CD14-positive monocyte (primary cell): ENCODE results near the gene TRAPPC3. TPM values are rescaled to one million over a fixed set of nuclear protein-coding genes. Genes with fewer than 3 reads are reported as not detected.

Source experiments
- DNase-seq, 3 donors: peaks; one replicate each; pipeline ENCODE4 v3.0.0-alpha.2; 2011 to 2022
- H2AFZ ChIP-seq: 2 replicates; pipeline ENCODE4 v1.6.0; 2012; ENCODE audit warnings: mild to moderate bottlenecking, low read depth, low read length, inconsistent platforms; ENCODE audit not compliant: insufficient read depth, poor library complexity, severe bottlenecking
- H3K27ac ChIP-seq, 2 donors: 1 replicate in 1 of 2; 2 replicates in 1 of 2; pipeline ENCODE4 v1.5.1; 2012 to 2013; ENCODE audit warnings: low read length in 2 of 2, control low read depth in 1 of 2, inconsistent platforms in 1 of 2, low read depth in 1 of 2, mild to moderate bottlenecking in 1 of 2
- H3K27me3 ChIP-seq, 2 donors: one replicate each; pipeline versions ENCODE4 v1.6.0 to v1.6.1; 2011 to 2013; ENCODE audit warnings: low read length in 2 of 2; ENCODE audit not compliant: control insufficient read depth in 2 of 2, insufficient read depth in 2 of 2
- H3K36me3 ChIP-seq, 2 donors: replicated peaks in 1 of 2; 1 replicate in 1 of 2; 2 replicates in 1 of 2; pipeline versions ENCODE4 v1.5.1 to v1.6.1; 2012 to 2013; ENCODE audit warnings: low read length in 2 of 2, control low read depth in 1 of 2, inconsistent platforms in 1 of 2, mild to moderate bottlenecking in 1 of 2; ENCODE audit not compliant: insufficient read depth in 2 of 2, control insufficient read depth in 1 of 2
- H3K4me1 ChIP-seq, 2 donors: 1 replicate in 1 of 2; 2 replicates in 1 of 2; pipeline versions ENCODE4 v1.5.1 to v1.6.1; 2012 to 2013; ENCODE audit warnings: low read length in 2 of 2, control low read depth in 1 of 2, inconsistent platforms in 1 of 2, mild to moderate bottlenecking in 1 of 2, moderate library complexity in 1 of 2; ENCODE audit not compliant: insufficient read depth in 2 of 2, control insufficient read depth in 1 of 2
- H3K4me2 ChIP-seq: replicated peaks from 2 replicates; pipeline ENCODE3; 2012; ENCODE audit warnings: low read length, moderate library complexity, mild to moderate bottlenecking; ENCODE audit not compliant: poor library complexity, severe bottlenecking; ENCODE audit errors: extremely low read depth
- H3K4me3 ChIP-seq, 3 experiments: fragments of 200-600 bp in 1 of 3; sonication (generic) in 1 of 3; replicated peaks in 1 of 3; 1 replicate in 2 of 3; 2 replicates in 1 of 3; pipeline ENCODE4 v1.5.1; 2011 to 2013; ENCODE audit warnings: low read length in 3 of 3, mild to moderate bottlenecking in 3 of 3, control low read depth in 2 of 3, low read depth in 2 of 3, inconsistent platforms in 1 of 3, moderate library complexity in 1 of 3
- H3K79me2 ChIP-seq: 2 replicates; pipeline ENCODE4 v1.6.0; 2012; ENCODE audit warnings: mild to moderate bottlenecking, control low read depth, inconsistent platforms, low read length, moderate library complexity; ENCODE audit not compliant: insufficient read depth
- H3K9ac ChIP-seq: 2 replicates; pipeline ENCODE4 v1.6.0; 2017; ENCODE audit warnings: low read length, mild to moderate bottlenecking; ENCODE audit not compliant: insufficient read depth, poor library complexity, severe bottlenecking
- H3K9me3 ChIP-seq, 2 donors: replicated peaks in 1 of 2; 1 replicate in 1 of 2; 2 replicates in 1 of 2; pipeline versions ENCODE4 v1.5.1 to v1.6.1; 2012 to 2013; ENCODE audit warnings: low read length in 2 of 2, control low read depth in 1 of 2; ENCODE audit not compliant: control insufficient read depth in 1 of 2, insufficient read depth in 1 of 2
- H4K20me1 ChIP-seq: 2 replicates; pipeline ENCODE4 v1.6.0; 2012; ENCODE audit warnings: mild to moderate bottlenecking, low read length, control low read depth, moderate library complexity; ENCODE audit not compliant: insufficient read depth
- H3K27ac Mint-ChIP-seq, 7 donors: one replicate each; pipeline ENCODE4 v1.8.0; 2020; ENCODE audit warnings: mild to moderate bottlenecking in 7 of 7, mixed read lengths in 7 of 7, moderate library complexity in 6 of 7, inconsistent platforms in 2 of 7
- H3K27me3 Mint-ChIP-seq, 3 donors: one replicate each; pipeline ENCODE4 v1.8.0; 2021 to 2022; ENCODE audit warnings: low read depth in 3 of 3, mild to moderate bottlenecking in 3 of 3, mixed read lengths in 3 of 3, moderate library complexity in 3 of 3, inconsistent platforms in 1 of 3
- H3K36me3 Mint-ChIP-seq, 2 donors: one replicate each; pipeline ENCODE4 v1.8.0; 2020; ENCODE audit warnings: mixed read lengths in 2 of 2, inconsistent platforms in 1 of 2, mild to moderate bottlenecking in 1 of 2
- H3K4me1 Mint-ChIP-seq: one replicate; pipeline ENCODE4 v1.8.0; 2020; ENCODE audit warnings: mild to moderate bottlenecking, mixed read lengths
- H3K4me3 Mint-ChIP-seq, 2 donors: one replicate each; pipeline ENCODE4 v1.8.0; 2020; ENCODE audit warnings: mild to moderate bottlenecking in 2 of 2, mixed read lengths in 2 of 2, moderate library complexity in 1 of 2
- H3K9me3 Mint-ChIP-seq, 7 donors: one replicate each; pipeline ENCODE4 v1.8.0; 2020 to 2022; ENCODE audit warnings: mixed read lengths in 7 of 7, mild to moderate bottlenecking in 6 of 7, moderate library complexity in 6 of 7, inconsistent platforms in 2 of 7
- WGBS: methylation state at CpG from one replicate; pipeline ENCODE4 v1.1.5; 2013; ENCODE audit warnings: missing lambda C conversion rate; ENCODE audit not compliant: insufficient coverage; 5-methylcytosine and 5-hydroxymethylcytosine counted together
- intact Hi-C, 2 donors: fragments of 100-400 bp; cut with micrococcal nuclease; formaldehyde crosslinking; loops; one replicate each; pipeline versions ENCODE4 v1.15.0 to v1.15.1; 2023
- polyA plus RNA-seq, 3 donors: library from polyadenylated mRNA; depleted of rRNA in 1 of 3; unstranded in 2 of 3; stranded (reverse) in 1 of 3; fragments of 300-500 nt in 2 of 3; fragments of >200 nt in 1 of 3; fragmentation: Illumina TruSeq in 2 of 3; gene quantifications; 1 replicate in 2 of 3; 2 replicates in 1 of 3; pipeline ENCODE4 v1.2.3, GENCODE V29; 2012 to 2021
- TF ChIP-seq, protein P1 (sequence below): fragments of 200-600 bp; IDR thresholded peaks from one replicate; pipeline ENCODE4 v1.8.0; 2022; ENCODE audit warnings: antibody characterized with exemption, mild to moderate bottlenecking

Gene TRAPPC3
- polyA plus RNA-seq, 3 donors: 61.1 to 136 (median 125) TPM

DNA sequence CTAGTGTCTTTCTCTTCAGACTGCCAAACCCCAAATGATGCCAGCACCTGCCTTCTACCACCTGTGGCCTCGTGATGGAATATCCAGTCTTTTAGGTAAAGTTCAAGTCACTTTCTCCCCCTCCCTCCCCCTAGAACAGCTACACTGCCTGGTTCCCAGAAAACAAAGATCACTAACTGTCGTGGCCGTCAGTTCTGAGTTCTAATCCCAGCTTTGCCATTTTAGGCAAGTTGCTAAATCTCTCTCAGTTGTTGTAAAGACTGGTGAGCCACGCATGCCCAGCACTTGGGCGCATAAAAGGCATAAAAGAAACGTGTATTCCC lies 648 bp upstream of the TRAPPC3 start:
- 37% methylated on average over 6 of the region's 6 CpGs for WGBS
- no peak for DNase-seq
- H3K4me1 Mint-ChIP-seq: peaks cover 63% of the 10 kb centered on the region
- intact Hi-C loops: loop anchor here (1.0 to 5.0 kb wide), 5 partner anchors 38 to 135 kb away; partner anchors contain the start of gene THRAP3 (in 2 of the 2)
- Histone ChIP-seq H3K9ac (peak overlapping the region; percentile 92), H3K4me2 (peak overlapping the region; percentile 76), H3K4me1 (peaks cover 50 to 64% of the 10 kb centered on the region in 2 donors), H3K4me3 (peak overlapping the region in 1 of 3 experiments; percentile 68), H3K36me3 (peaks cover 0 to 6% of the 10 kb centered on the region in 2 donors), H4K20me1 (peaks cover 12% of the 10 kb centered on the region), H3K9me3 (no peaks in the 10 kb centered on the region), H3K79me2 (peaks cover 47% of the 10 kb centered on the region), H3K27me3 (no peaks in the 10 kb centered on the region), H2AFZ (no peak overlapping the region), H3K27ac (peak overlapping the region; percentile 100)
- peaks cover 6% of the 10 kb centered on the region in 2 donors for H3K36me3 Mint-ChIP-seq
- peak overlapping the region; percentile 85 to 93 for H3K4me3 Mint-ChIP-seq
- peaks cover 0 to 2% (median 0%) of the 10 kb centered on the region in 3 donors for H3K27me3 Mint-ChIP-seq
- TF ChIP-seq, protein P1, sequence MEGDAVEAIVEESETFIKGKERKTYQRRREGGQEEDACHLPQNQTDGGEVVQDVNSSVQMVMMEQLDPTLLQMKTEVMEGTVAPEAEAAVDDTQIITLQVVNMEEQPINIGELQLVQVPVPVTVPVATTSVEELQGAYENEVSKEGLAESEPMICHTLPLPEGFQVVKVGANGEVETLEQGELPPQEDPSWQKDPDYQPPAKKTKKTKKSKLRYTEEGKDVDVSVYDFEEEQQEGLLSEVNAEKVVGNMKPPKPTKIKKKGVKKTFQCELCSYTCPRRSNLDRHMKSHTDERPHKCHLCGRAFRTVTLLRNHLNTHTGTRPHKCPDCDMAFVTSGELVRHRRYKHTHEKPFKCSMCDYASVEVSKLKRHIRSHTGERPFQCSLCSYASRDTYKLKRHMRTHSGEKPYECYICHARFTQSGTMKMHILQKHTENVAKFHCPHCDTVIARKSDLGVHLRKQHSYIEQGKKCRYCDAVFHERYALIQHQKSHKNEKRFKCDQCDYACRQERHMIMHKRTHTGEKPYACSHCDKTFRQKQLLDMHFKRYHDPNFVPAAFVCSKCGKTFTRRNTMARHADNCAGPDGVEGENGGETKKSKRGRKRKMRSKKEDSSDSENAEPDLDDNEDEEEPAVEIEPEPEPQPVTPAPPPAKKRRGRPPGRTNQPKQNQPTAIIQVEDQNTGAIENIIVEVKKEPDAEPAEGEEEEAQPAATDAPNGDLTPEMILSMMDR: no peak
- peaks cover 0 to 3% (median 0%) of the 10 kb centered on the region in 7 donors for H3K9me3 Mint-ChIP-seq
- peak overlapping the region; percentile 98 to 100 (median 99) for H3K27ac Mint-ChIP-seq

GRCh38 chr1:36148821-36149236 lies 457 bp downstream of the TRAPPC3 start:
- intact Hi-C loops: loop anchor here (1.0 to 5.0 kb wide), 5 partner anchors 39 to 136 kb away; partner anchors contain the start of gene THRAP3 (in 2 of the 2)
- Histone ChIP-seq H2AFZ (peak overlapping the region; percentile 89), H3K27ac (peak overlapping the region; percentile 83 to 100), H3K79me2 (peaks cover 52% of the 10 kb centered on the region), H3K27me3 (no peaks in the 10 kb centered on the region), H3K36me3 (peaks cover 0 to 6% of the 10 kb centered on the region in 2 donors), H3K4me1 (peaks cover 47 to 55% of the 10 kb centered on the region in 2 donors), H3K9ac (peak overlapping the region; percentile 92), H3K4me2 (peak overlapping the region; percentile 88), H3K9me3 (no peaks in the 10 kb centered on the region), H4K20me1 (peaks cover 23% of the 10 kb centered on the region), H3K4me3 (peak overlapping the region; percentile 87 to 91 (median 87))
- Mint-ChIP-seq H3K36me3 (peaks cover 2 to 8% of the 10 kb centered on the region in 2 donors), H3K9me3 (peaks cover 0 to 3% (median 0%) of the 10 kb centered on the region in 7 donors), H3K27ac (peak overlapping the region; percentile 98 to 100 (median 99)), H3K4me1 (peaks cover 55% of the 10 kb centered on the region), H3K4me3 (peak overlapping the region; percentile 93 to 98), H3K27me3 (peaks cover 0 to 2% (median 0%) of the 10 kb centered on the region in 3 donors)
- TF ChIP-seq, protein P1: no peak
- DNase-seq: no peak
- 1% methylated on average over 14 of the region's 16 CpGs for WGBS
